Esophagus squamous epithelium (tissue), 5 donors: ENCODE data around the gene CELF4. TPM values are rescaled to one million over a fixed set of nuclear protein-coding genes. Genes with fewer than 3 reads are reported as not detected.

Experiments
- DNase-seq: peaks from one replicate; lab custom pipeline; 2025; lab: John Stamatoyannopoulos, UW
- H3K27ac ChIP-seq, 4 donors: fragments of 200-600 bp; sonication (generic); one replicate each; pipeline ENCODE4 v1.5.1; 2016 to 2019; ENCODE audit warnings: mild to moderate bottlenecking in 1 of 4
- H3K27me3 ChIP-seq, 4 donors: fragments of 200-600 bp; sonication (generic); 1 replicate in 3 of 4; 2 replicates in 1 of 4; pipeline versions ENCODE4 v1.5.1 to v1.6.0; 2017 to 2021; ENCODE audit warnings: antibody characterized with exemption in 1 of 4
- H3K36me3 ChIP-seq, 3 donors: fragments of 200-600 bp; sonication (generic); one replicate each; pipeline ENCODE4 v1.5.1; 2016 to 2019
- H3K4me1 ChIP-seq, 3 donors: fragments of 200-600 bp; sonication (generic); one replicate each; pipeline ENCODE4 v1.5.1; 2017 to 2019
- H3K4me3 ChIP-seq, 4 donors: fragments of 200-600 bp; sonication (generic); 1 replicate in 3 of 4; 2 replicates in 1 of 4; pipeline ENCODE4 v1.5.1; 2016 to 2019; ENCODE audit warnings: mild to moderate bottlenecking in 2 of 4, moderate library complexity in 1 of 4
- H3K9me3 ChIP-seq, 3 donors: fragments of 200-600 bp; sonication (generic); one replicate each; pipeline ENCODE4 v1.5.1; 2016 to 2019
- POLR2A ChIP-seq, 4 donors: fragments of 450-650 bp; IDR thresholded peaks; one replicate each; pipeline ENCODE4 v1.6.1; 2017; ENCODE audit warnings: antibody characterized with exemption in 4 of 4, mild to moderate bottlenecking in 4 of 4, moderate library complexity in 3 of 4
- WGBS, 2 donors: methylation state at CpG; one replicate each; pipeline ENCODE4 v1.1.5; 2018; 5-methylcytosine and 5-hydroxymethylcytosine counted together
- intact Hi-C: fragments of 100-400 bp; cut with DNase I; formaldehyde crosslinking; loops from one replicate; pipeline ENCODE4 v1.15.0; 2022
- total RNA-seq, 4 donors: library from RNA; depleted of rRNA; stranded (reverse); fragments of >200 nt; gene quantifications; one replicate each; pipeline ENCODE4 v1.1.0, GENCODE V29; 2016
- TF ChIP-seq, protein P1 (sequence below), 6 experiments: fragments of 450-650 bp in 4 of 6; fragments of 200-600 bp in 2 of 6; sonication (generic) in 2 of 6; IDR thresholded peaks; one replicate each; pipeline ENCODE4 v1.5.1; 2016 to 2019; ENCODE audit warnings: antibody characterized with exemption in 6 of 6, mild to moderate bottlenecking in 4 of 6, moderate library complexity in 4 of 6
- donor health status: DM: yes; HTN: yes; CAD: no.

The CELF4 gene
- total RNA-seq, 4 donors from 2014 or later = not detected

DNA sequence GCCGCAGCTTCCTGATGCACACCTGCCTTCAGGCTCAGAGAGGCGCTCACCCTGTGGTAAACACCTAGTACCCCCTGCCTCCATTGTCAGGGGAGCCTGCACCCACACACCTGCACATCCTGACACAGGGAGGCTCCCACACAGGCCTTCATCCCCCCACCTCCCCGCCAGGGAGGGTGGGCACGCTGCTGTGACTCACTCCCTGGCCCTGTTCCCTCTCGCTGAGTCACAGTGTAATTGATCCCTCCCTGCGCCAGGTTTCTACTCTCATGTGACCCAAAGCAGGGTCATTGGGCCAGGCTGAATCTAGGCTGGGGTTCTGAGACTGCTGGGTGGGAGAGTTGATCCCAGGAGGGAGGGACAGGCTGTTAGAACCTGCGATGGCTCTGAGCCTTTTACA is 8.5 kb upstream of the CELF4 start:
- Histone ChIP-seq H3K4me3 (no peak overlapping the region), H3K27ac (no peak overlapping the region), H3K27me3 (peaks cover 0 to 75% (median 2%) of the 10 kb centered on the region in 4 donors), H3K4me1 (peaks cover 0 to 18% (median 4%) of the 10 kb centered on the region in 3 donors), H3K36me3 (no peaks in the 10 kb centered on the region), H3K9me3 (no peaks in the 10 kb centered on the region)
- no peak for DNase-seq
- TF ChIP-seq, protein P1, sequence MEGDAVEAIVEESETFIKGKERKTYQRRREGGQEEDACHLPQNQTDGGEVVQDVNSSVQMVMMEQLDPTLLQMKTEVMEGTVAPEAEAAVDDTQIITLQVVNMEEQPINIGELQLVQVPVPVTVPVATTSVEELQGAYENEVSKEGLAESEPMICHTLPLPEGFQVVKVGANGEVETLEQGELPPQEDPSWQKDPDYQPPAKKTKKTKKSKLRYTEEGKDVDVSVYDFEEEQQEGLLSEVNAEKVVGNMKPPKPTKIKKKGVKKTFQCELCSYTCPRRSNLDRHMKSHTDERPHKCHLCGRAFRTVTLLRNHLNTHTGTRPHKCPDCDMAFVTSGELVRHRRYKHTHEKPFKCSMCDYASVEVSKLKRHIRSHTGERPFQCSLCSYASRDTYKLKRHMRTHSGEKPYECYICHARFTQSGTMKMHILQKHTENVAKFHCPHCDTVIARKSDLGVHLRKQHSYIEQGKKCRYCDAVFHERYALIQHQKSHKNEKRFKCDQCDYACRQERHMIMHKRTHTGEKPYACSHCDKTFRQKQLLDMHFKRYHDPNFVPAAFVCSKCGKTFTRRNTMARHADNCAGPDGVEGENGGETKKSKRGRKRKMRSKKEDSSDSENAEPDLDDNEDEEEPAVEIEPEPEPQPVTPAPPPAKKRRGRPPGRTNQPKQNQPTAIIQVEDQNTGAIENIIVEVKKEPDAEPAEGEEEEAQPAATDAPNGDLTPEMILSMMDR (IDR thresholded peaks at IDR 0.05) = no peak
- TF ChIP-seq POLR2A (IDR thresholded peaks at IDR 0.05) = no peak
- intact Hi-C loops = no loop called here
- WGBS, 2 donors = 47 to 50% methylated on average over 4 to 6 of the region's 7 CpGs

DNA sequence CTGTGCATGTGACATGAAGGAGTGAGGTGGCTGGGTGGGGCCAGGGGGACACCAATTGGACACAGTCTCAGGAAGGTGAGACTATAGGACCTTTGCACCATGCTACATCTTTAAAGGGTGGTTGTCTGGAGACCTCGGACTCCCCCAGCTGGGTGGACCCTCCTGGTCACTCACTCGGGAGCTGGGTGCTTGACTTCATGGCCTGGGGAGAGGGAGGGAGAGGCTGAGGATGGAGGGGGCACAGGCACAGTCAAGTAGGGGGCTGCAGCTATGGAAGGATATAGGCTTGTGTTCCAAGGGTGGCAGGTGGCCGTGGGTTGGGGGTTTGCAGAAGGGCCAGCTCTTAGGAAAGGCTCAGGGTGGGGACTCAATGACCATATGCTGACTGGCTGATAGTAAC is 7.1 kb upstream of the CELF4 start:
- no peak overlapping the region for H3K4me3 ChIP-seq
- no peak for TF ChIP-seq POLR2A (IDR thresholded peaks at IDR 0.05)
- TF ChIP-seq, protein P1 (IDR thresholded peaks at IDR 0.05) = no peak
- intact Hi-C loops = no loop called here
- 53 to 69% methylated on average over 3 of the region's 3 CpGs for WGBS, 2 donors
- H3K36me3 ChIP-seq = no peaks in the 10 kb centered on the region
- no peak overlapping the region for H3K27ac ChIP-seq
- H3K9me3 ChIP-seq = no peaks in the 10 kb centered on the region
- peaks cover 0 to 11% (median 6%) of the 10 kb centered on the region in 3 donors for H3K4me1 ChIP-seq
- H3K27me3 ChIP-seq = peaks cover under 1 to 76% (median 8%) of the 10 kb centered on the region in 4 donors
- no peak for DNase-seq

DNA sequence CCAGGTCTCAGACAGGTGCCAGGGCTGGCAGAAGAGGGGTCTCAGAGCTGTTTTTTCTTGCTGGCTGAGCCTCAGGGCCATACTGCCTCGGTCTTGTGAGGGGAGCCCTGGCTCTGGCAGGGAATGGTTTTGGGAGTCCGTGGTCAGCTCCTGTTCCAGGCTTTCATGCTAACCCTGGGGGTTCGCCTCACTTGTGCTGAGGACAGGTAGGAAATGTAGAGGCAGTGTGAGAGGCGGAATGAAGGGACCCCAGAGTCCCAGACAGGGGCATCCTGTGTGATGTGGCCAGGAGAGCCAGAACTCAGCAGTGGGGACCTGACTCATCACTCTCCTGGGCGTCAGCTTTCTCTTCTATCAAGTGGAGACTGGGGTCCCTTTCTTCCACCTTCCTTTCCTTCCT is 5.7 kb upstream of the CELF4 start:
- 10 to 42% methylated on average over 1 to 2 of the region's 5 CpGs for WGBS, 2 donors
- H3K27ac ChIP-seq = no peak overlapping the region
- no peaks in the 10 kb centered on the region for H3K36me3 ChIP-seq
- peaks cover 7 to 18% (median 17%) of the 10 kb centered on the region in 3 donors for H3K4me1 ChIP-seq
- DNase-seq = no peak
- peaks cover 12 to 87% (median 19%) of the 10 kb centered on the region in 4 donors for H3K27me3 ChIP-seq
- TF ChIP-seq, protein P1 (IDR thresholded peaks at IDR 0.05) = no peak
- TF ChIP-seq POLR2A (IDR thresholded peaks at IDR 0.05) = no peak
- H3K4me3 ChIP-seq = no peak overlapping the region
- H3K9me3 ChIP-seq = no peaks in the 10 kb centered on the region
- intact Hi-C loops = no loop called here

GRCh38 chr18:37570336-37570930 is 4.8 kb upstream of the CELF4 start:
- Histone ChIP-seq H3K27ac (no peak overlapping the region), H3K36me3 (no peaks in the 10 kb centered on the region), H3K4me3 (no peak overlapping the region), H3K9me3 (no peaks in the 10 kb centered on the region), H3K4me1 (peaks cover 7 to 25% (median 18%) of the 10 kb centered on the region in 3 donors), H3K27me3 (peaks cover 12 to 90% (median 20%) of the 10 kb centered on the region in 4 donors)
- WGBS, 2 donors = 59 to 76% methylated on average over 5 of the region's 5 CpGs
- intact Hi-C loops = no loop called here
- no peak for DNase-seq
- no peak for TF ChIP-seq POLR2A (IDR thresholded peaks at IDR 0.05)
- TF ChIP-seq, protein P1 (IDR thresholded peaks at IDR 0.05) = no peak

- Histone ChIP-seq H3K27ac (no peak overlapping the region), H3K4me3 (no peak overlapping the region), H3K36me3 (no peaks in the 10 kb centered on the region), H3K27me3 (peaks cover 12 to 94% (median 20%) of the 10 kb centered on the region in 4 donors), H3K9me3 (no peaks in the 10 kb centered on the region), H3K4me1 (peaks cover 13 to 33% (median 23%) of the 10 kb centered on the region in 3 donors)
- no peak for DNase-seq
- TF ChIP-seq POLR2A (IDR thresholded peaks at IDR 0.05) = no peak
- TF ChIP-seq, protein P1 (IDR thresholded peaks at IDR 0.05) = no peak
- WGBS, 2 donors = 50 to 64% methylated on average over 4 of the region's 4 CpGs
- intact Hi-C loops = no loop called here
These were observed 3.1 kb upstream of the CELF4 start for GRCh38 chr18:37568671-37569070.
